ENCODE measurements around the gene CPAMD8.

- TF ChIP-seq, protein P1, sequence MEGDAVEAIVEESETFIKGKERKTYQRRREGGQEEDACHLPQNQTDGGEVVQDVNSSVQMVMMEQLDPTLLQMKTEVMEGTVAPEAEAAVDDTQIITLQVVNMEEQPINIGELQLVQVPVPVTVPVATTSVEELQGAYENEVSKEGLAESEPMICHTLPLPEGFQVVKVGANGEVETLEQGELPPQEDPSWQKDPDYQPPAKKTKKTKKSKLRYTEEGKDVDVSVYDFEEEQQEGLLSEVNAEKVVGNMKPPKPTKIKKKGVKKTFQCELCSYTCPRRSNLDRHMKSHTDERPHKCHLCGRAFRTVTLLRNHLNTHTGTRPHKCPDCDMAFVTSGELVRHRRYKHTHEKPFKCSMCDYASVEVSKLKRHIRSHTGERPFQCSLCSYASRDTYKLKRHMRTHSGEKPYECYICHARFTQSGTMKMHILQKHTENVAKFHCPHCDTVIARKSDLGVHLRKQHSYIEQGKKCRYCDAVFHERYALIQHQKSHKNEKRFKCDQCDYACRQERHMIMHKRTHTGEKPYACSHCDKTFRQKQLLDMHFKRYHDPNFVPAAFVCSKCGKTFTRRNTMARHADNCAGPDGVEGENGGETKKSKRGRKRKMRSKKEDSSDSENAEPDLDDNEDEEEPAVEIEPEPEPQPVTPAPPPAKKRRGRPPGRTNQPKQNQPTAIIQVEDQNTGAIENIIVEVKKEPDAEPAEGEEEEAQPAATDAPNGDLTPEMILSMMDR (IDR thresholded peaks at IDR 0.05): no peak
- no peak for TF ChIP-seq POLR2A (IDR thresholded peaks at IDR 0.05)
Observed at GRCh38 chr19:16985403-16985802, 41.2 kb downstream of the CPAMD8 start.

All from body of pancreas (tissue), 4 donors.